ENCODE results near the gene CHMP3.

GRCh38 chr2:86520153-86520552 lies 43.1 kb downstream of the CHMP3 start:
- no peak for TF ChIP-seq CTCF (IDR thresholded peaks at IDR 0.05; ENCODE audit: insufficient read depth, low read length)
- TF ChIP-seq REST (IDR thresholded peaks at IDR 0.05; ENCODE audit: insufficient replicate concordance, low read depth) = no peak
- no peak for TF ChIP-seq POLR2AphosphoS5 (IDR thresholded peaks at IDR 0.05; ENCODE audit: low read depth)
- no peak for TF ChIP-seq GABPA (IDR thresholded peaks at IDR 0.05; ENCODE audit: low read depth)

All from HL-60 (cell line).